Parathyroid adenoma (tissue), 2 donors: Measurements from ENCODE around the gene MPIG6B.
A peak's percentile ranks its signal among the peaks of the same experiment; 100 is the strongest.

ENCODE experiments used
- H2AFZ ChIP-seq: fragments of 300-600 bp; sonication (generic); one replicate; pipeline ENCODE4 v1.7.0; 2017; ENCODE audit warnings: antibody characterized with exemption, mild to moderate bottlenecking
- H3K27ac ChIP-seq: fragments of 300-600 bp; sonication (generic); one replicate; pipeline ENCODE4 v1.7.0; 2017
- H3K27me3 ChIP-seq: fragments of 300-600 bp; sonication (generic); one replicate; pipeline ENCODE4 v1.7.0; 2017; ENCODE audit warnings: low read length; ENCODE audit not compliant: control insufficient read depth, insufficient read depth
- H3K36me3 ChIP-seq: fragments of 300-600 bp; sonication (generic); one replicate; pipeline ENCODE4 v1.7.0; 2017; ENCODE audit warnings: low read length; ENCODE audit not compliant: control insufficient read depth, insufficient read depth
- H3K4me1 ChIP-seq: fragments of 300-600 bp; sonication (generic); one replicate; pipeline ENCODE4 v1.7.0; 2017; ENCODE audit warnings: control low read depth
- H3K4me2 ChIP-seq: fragments of 300-600 bp; sonication (generic); one replicate; pipeline ENCODE4 v1.7.0; 2017; ENCODE audit warnings: low read length
- H3K4me3 ChIP-seq: fragments of 300-600 bp; sonication (generic); one replicate; pipeline ENCODE4 v1.7.0; 2017; ENCODE audit warnings: low read depth, low read length
- H3K79me2 ChIP-seq: fragments of 300-600 bp; sonication (generic); one replicate; pipeline ENCODE4 v1.7.0; 2017; ENCODE audit warnings: control low read depth
- H3K9ac ChIP-seq: fragments of 300-600 bp; sonication (generic); one replicate; pipeline ENCODE4 v1.7.0; 2017; ENCODE audit warnings: mild to moderate bottlenecking
- H3K9me3 ChIP-seq: fragments of 300-600 bp; sonication (generic); one replicate; pipeline ENCODE4 v1.7.0; 2017; ENCODE audit warnings: low read length; ENCODE audit not compliant: control insufficient read depth
- CTCF ChIP-seq: fragments of 300-600 bp; sonication (generic); IDR thresholded peaks from one replicate; pipeline ENCODE4 v1.7.0; 2017; ENCODE audit warnings: antibody characterized with exemption, mild to moderate bottlenecking
- donor health status: primary hyperparathyroidism.

The MPIG6B gene

GRCh38 chr6:31768363-31769257 lies 45.4 kb downstream of the MPIG6B start:
- Histone ChIP-seq H3K4me1 (no peaks in the 10 kb centered on the region), H3K79me2 (peaks cover 2% of the 10 kb centered on the region), H3K36me3 (no peaks in the 10 kb centered on the region), H3K4me2 (no peak overlapping the region), H3K4me3 (no peak overlapping the region), H3K9me3 (no peaks in the 10 kb centered on the region), H3K27me3 (no peaks in the 10 kb centered on the region), H3K27ac (no peak overlapping the region), H3K9ac (no peak overlapping the region), H2AFZ (no peak overlapping the region)
- no peak for TF ChIP-seq CTCF

- H3K9me3 ChIP-seq: no peaks in the 10 kb centered on the region
- no peak overlapping the region for H3K27ac ChIP-seq
- peak; percentile 92 for TF ChIP-seq CTCF
- H3K36me3 ChIP-seq: no peaks in the 10 kb centered on the region
- no peak overlapping the region for H3K4me3 ChIP-seq
- no peak overlapping the region for H2AFZ ChIP-seq
- H3K79me2 ChIP-seq: peaks cover 2% of the 10 kb centered on the region
- H3K9ac ChIP-seq: no peak overlapping the region
- no peaks in the 10 kb centered on the region for H3K27me3 ChIP-seq
- H3K4me1 ChIP-seq: no peaks in the 10 kb centered on the region
- H3K4me2 ChIP-seq: no peak overlapping the region
Measured at GRCh38 chr6:31769684-31770371, 46.7 kb downstream of the MPIG6B start.

- no peaks in the 10 kb centered on the region for H3K36me3 ChIP-seq
- H3K27me3 ChIP-seq: no peaks in the 10 kb centered on the region
- H3K27ac ChIP-seq: no peak overlapping the region
- no peak overlapping the region for H3K4me3 ChIP-seq
- H3K4me1 ChIP-seq: no peaks in the 10 kb centered on the region
- no peak overlapping the region for H3K9ac ChIP-seq
- peaks cover 2% of the 10 kb centered on the region for H3K79me2 ChIP-seq
- TF ChIP-seq CTCF: no peak
- H3K4me2 ChIP-seq: no peak overlapping the region
- no peaks in the 10 kb centered on the region for H3K9me3 ChIP-seq
- no peak overlapping the region for H2AFZ ChIP-seq
Measured at GRCh38 chr6:31770860-31771259, 47.7 kb downstream of the MPIG6B start.

- H3K36me3 ChIP-seq: no peaks in the 10 kb centered on the region
- H3K4me2 ChIP-seq: no peak overlapping the region
- no peaks in the 10 kb centered on the region for H3K27me3 ChIP-seq
- no peak for TF ChIP-seq CTCF
- H3K9ac ChIP-seq: no peak overlapping the region
- H3K79me2 ChIP-seq: peaks cover 2% of the 10 kb centered on the region
- no peak overlapping the region for H2AFZ ChIP-seq
- H3K4me3 ChIP-seq: no peak overlapping the region
- H3K9me3 ChIP-seq: no peaks in the 10 kb centered on the region
- no peak overlapping the region for H3K27ac ChIP-seq
- peaks cover 8% of the 10 kb centered on the region for H3K4me1 ChIP-seq
Measured at GRCh38 chr6:31771992-31772358, 48.8 kb downstream of the MPIG6B start.
